ENCODE data around the gene CYB561D2. TPM values are rescaled to one million over a fixed set of nuclear protein-coding genes. Genes with fewer than 3 reads are reported as not detected.

CYB561D2 gene
- total RNA-seq, 1 experiment from 2014 or later: 16.8 TPM

DNA sequence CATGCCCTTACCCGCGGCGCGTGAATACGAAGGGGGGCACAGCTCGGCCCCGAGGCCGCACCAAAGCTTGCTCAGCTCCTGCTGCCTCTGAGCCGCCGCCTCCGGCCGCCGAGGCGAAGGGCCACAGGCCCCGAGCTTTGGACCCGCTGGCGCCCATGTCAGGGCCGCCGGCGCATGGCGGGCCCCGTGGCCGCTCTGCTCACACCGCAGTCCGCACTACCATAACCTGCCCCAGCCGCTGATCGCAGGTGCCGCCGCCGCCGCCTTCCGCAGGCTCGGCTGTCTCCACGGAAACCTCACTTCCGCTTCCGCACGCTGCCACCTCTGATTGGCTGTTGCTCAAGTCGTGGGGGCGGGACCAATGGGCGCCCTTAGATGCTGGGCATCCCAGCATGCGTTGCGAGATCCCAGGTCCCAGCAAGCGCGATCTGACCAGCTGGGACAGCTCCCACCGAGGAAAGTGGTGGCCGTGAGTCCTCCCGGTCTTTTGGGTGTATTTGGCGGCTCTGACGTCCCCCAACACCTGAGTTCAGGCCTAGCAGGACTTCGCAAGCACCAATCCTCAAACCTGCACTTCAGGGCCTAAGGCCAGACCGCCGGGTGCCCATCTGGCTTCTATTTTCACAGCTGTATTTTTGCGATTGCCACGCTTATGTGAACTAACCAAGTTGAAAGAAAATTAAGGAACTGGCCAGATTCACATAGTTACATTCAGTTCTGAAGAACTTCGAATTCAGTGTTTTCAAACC is 22.5 kb upstream of the CYB561D2 start, which contains the start of gene TUSC2:
Gene TUSC2 (minus strand): TSS at position 281 of the 749 bp plus-strand sequence. CDS start 124 bp downstream, at position 157.
- Histone ChIP-seq H3K18ac (ENCODE audit: insufficient read length, low read depth, low read length) (no peak within 1 kb of the TSS), H3T11ph (ENCODE audit: low read length) (no peak within 1 kb of the TSS), H3K9ac (ENCODE audit: extremely low read depth, insufficient read length, low read length) (peak within 1 kb of the TSS; percentile 84), H4K5ac (ENCODE audit: insufficient read length, low read depth, low read length) (no peak within 1 kb of the TSS), H2BK120ac (ENCODE audit: low read depth, low read length, poor library complexity, severe bottlenecking) (no peak within 1 kb of the TSS), H2BK12ac (ENCODE audit: insufficient read length, low read depth, low read length) (no peak within 1 kb of the TSS), H3K79me2 (ENCODE audit: insufficient read depth, low read length) (peaks cover 4% of the 10 kb centered on the region; the same call in 1 of the 2 replicates), H2AFZ (ENCODE audit: low read length) (no peak within 1 kb of the TSS), H3K27me3 (ENCODE audit: insufficient read depth, low read length) (no peaks in the 10 kb centered on the region), H4K8ac (replicated peaks; ENCODE audit: insufficient read length, low read depth, low read length) (no peak within 1 kb of the TSS), H2BK15ac (ENCODE audit: low read depth, low read length) (no peak within 1 kb of the TSS), H2AK5ac (ENCODE audit: insufficient read length, low read length) (no peak within 1 kb of the TSS), H4K91ac (ENCODE audit: insufficient read length, low read depth, low read length) (no peak within 1 kb of the TSS), H3K27ac (ENCODE audit: insufficient read length, low read depth, low read length) (no peak within 1 kb of the TSS), H3K9me3 (ENCODE audit: control insufficient read depth, low read depth, low read length) (no peaks in the 10 kb centered on the region), H3K23me2 (ENCODE audit: insufficient read length, low read depth, low read length, poor library complexity, severe bottlenecking) (peaks cover 9% of the 10 kb centered on the region), H2BK20ac (ENCODE audit: low read depth, low read length, poor library complexity, severe bottlenecking) (no peak within 1 kb of the TSS), H4K20me1 (ENCODE audit: control insufficient read depth, insufficient read depth, insufficient read length) (no peaks in the 10 kb centered on the region), H3K4me2 (ENCODE audit: insufficient read depth, insufficient read length, low read length) (peak within 1 kb of the TSS; percentile 94), H3K4me1 (ENCODE audit: insufficient read depth, low read length) (peaks cover 2% of the 10 kb centered on the region; the same call in 1 of the 2 replicates), H2BK5ac (ENCODE audit: insufficient read length, low read length) (no peak within 1 kb of the TSS), H3K4ac (ENCODE audit: low read depth, low read length) (no peak within 1 kb of the TSS), H3K23ac (ENCODE audit: insufficient read length, low read depth, low read length) (no peak within 1 kb of the TSS), H3K79me1 (ENCODE audit: insufficient read depth, low read depth, low read length, poor library complexity, severe bottlenecking) (peaks cover 6% of the 10 kb centered on the region), H3K14ac (ENCODE audit: insufficient read depth, low read length) (peak within 1 kb of the TSS; percentile 25; the same call in 1 of the 2 replicates), H3K56ac (ENCODE audit: insufficient read length, low read depth, low read length) (no peak within 1 kb of the TSS)
- Mint-ChIP-seq H3K9me3 (no peaks in the 10 kb centered on the region), H3K27ac (peak within 1 kb of the TSS; percentile 40 to 94 (median 68); a peak in 5 of 7 replicates), H3K4me3 (peak within 1 kb of the TSS; percentile 88 to 96), H3K4me1 (peaks cover 10 to 25% of the 10 kb centered on the region in 2 experiments), H3K27me3 (ENCODE audit: low read depth) (no peaks in the 10 kb centered on the region; the same call in 1 of the 2 replicates), H3K36me3 (ENCODE audit: insufficient read depth in 1 of 3, low read depth in 3 of 3) (peaks cover 22 to 59% (median 42%) of the 10 kb centered on the region in 3 experiments; a peak in 6 of 7 replicates)
- TF ChIP-seq, protein P1, sequence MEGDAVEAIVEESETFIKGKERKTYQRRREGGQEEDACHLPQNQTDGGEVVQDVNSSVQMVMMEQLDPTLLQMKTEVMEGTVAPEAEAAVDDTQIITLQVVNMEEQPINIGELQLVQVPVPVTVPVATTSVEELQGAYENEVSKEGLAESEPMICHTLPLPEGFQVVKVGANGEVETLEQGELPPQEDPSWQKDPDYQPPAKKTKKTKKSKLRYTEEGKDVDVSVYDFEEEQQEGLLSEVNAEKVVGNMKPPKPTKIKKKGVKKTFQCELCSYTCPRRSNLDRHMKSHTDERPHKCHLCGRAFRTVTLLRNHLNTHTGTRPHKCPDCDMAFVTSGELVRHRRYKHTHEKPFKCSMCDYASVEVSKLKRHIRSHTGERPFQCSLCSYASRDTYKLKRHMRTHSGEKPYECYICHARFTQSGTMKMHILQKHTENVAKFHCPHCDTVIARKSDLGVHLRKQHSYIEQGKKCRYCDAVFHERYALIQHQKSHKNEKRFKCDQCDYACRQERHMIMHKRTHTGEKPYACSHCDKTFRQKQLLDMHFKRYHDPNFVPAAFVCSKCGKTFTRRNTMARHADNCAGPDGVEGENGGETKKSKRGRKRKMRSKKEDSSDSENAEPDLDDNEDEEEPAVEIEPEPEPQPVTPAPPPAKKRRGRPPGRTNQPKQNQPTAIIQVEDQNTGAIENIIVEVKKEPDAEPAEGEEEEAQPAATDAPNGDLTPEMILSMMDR (conservative IDR thresholded peaks at IDR 0.05): no peak
- no CpG with 5 or more reads among the region's 55 CpGs for WGBS (ENCODE audit: extremely low coverage, insufficient read length, low lambda C conversion rate)
- peak; percentile 97 for DNase-seq

Measured in H9 (cell line).